DMS 273 (cell line): ENCODE data around the gene CHST9.
"Not testable (repeated sequence)": the region's sequence is repeated elsewhere in the genome, so short reads cannot be mapped to it uniquely, and the experiment has no call there.

ENCODE experiments used
- DNase-seq: peaks from one replicate; lab custom pipeline; 2025; ENCODE audit not compliant: unreplicated experiment; lab: John Stamatoyannopoulos, UW

The CHST9 gene

DNA sequence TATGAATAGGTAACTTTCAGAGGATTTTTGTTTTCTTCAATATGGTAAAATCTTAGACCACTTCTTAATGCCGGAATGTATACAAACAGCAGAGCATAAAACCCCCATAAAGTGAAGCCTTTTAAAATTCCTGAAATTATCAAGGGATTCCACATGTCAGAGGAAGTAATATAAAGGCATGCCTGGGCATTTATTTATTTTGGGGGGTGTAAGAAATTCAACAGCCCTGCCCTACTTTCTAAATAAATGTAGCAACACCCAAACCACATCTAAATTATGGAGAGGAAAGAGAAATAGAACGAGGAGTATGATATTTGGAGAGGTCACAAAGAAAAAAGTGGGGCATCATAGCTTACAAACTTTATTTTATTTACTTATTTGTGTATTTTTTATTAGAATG is 9.9 kb downstream of the CHST9 start:
- DNase-seq: no peak

DNA sequence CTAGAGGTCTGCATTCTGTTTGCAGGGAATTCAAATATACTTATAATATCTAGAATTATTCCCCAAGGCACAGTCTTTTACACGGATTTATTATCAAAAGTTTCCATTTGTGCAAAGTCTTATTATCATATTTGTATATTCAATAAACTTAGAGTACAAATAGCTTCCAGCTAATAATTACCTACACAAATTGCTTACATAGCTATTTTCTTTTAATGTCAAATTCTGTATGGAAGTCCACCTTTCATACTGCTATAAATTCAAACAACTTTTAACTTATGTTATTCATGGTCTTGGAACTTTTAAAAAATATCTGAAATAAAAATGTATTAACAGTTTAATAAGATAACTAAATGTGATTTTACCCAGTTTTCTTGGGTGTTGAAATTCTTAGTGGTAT is 13.1 kb downstream of the CHST9 start:
- DNase-seq: no peak

DNA sequence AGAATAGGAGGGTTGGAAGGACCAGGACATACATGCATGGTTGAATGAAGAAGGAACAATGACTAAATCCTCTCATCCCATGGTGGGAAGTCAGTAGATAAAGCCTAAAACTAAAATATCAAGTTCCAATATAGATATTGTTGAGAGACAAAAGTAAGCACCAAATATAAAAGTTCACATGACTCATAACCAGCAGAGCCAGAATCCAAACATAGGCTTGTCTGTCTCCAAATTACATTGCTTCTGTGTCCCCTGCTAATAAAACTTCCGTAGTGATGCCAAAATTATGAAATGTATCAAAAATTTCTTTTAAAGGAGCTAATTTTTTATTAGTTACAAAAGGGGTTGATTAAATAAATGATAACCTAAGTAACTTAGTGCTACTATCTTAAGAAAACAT is 19.7 kb downstream of the CHST9 start:
- no peak for DNase-seq

- no peak for DNase-seq
Measured at GRCh38 chr18:27164905-27165304, 20.2 kb downstream of the CHST9 start.

DNA sequence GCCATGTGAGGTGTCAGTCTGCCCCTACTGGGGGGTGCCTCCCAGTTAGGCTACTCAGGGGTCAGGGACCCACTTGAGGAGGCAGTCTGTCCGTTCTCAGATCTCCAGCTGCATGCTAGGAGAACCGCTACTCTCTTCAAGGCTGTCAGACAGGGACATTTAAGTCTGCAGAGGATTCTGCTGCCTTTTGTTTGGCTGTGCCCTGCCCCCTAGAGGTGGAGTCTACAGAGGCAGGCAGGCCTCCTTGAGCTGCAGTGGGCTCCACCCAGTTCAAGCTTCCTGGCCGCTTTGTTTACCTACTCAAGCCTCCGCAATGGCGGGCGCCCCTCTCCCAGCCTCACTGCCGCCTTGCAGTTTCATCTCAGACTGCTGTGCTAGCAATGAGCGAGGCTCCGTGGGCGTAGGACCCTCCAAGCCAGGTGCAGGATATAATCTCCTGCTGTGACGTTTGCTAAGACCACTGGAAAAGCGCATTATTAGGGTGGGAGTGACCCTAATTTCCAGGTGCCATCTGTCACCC is 21.9 kb downstream of the CHST9 start:
- DNase-seq: not testable (repeated sequence)

- DNase-seq: not testable (repeated sequence)
Measured at GRCh38 chr18:27149240-27149639, 35.9 kb downstream of the CHST9 start.

GRCh38 chr18:27144672-27145071 is 40.4 kb downstream of the CHST9 start:
- no peak for DNase-seq

GRCh38 chr18:27143580-27144287 is 41.4 kb downstream of the CHST9 start:
- no peak for DNase-seq

GRCh38 chr18:27142891-27143290 is 42.2 kb downstream of the CHST9 start:
- DNase-seq: no peak

- DNase-seq: no peak
Measured at GRCh38 chr18:27141876-27142275, 43.2 kb downstream of the CHST9 start.

- no peak for DNase-seq
Measured at GRCh38 chr18:27138079-27138478, 47.0 kb downstream of the CHST9 start.

DNA sequence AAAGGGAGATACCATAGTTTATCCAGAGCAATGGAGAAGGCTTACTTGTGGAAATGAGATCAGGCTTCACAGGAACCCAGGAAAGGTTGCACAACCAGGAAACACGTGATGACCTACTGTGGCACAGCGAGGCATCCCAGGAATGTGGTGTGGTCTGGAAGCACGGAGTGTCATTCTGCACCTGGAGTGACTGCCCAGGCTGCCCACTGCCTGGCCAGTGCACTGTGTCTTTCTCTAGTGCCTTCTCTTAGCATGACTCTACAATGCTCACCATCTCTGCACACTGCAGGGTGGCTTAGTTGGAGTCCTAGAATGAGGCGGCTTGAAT is 48.9 kb downstream of the CHST9 start:
- DNase-seq: no peak

- DNase-seq: no peak
Measured at GRCh38 chr18:27135504-27136207, 49.5 kb downstream of the CHST9 start.

DNA sequence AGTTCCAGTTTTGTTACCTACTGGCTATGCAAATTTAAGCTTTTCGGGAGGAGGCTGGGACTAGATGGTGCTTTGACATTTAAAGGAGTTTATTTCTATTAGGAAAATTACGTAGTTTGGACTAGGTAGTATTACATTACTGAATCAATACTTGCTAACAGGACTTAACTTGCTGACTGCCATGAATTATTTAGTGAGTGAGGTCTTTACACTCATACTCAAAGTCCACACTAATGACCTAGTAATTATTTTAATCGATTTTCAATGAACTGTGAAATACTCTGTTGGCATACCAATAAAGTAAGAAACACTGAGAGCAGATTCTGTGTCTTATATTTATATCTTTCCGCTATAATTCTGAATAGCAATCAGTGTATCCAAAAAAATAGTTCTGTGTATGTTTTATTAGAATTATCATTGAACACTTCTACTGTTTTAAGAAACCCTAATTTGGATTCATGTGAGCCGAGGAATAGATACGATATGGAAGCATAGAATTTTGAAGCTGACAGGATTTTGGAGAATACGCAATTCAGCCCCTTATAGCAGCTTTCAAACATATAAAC is 55.0 kb downstream of the CHST9 start:
- no peak for DNase-seq

DNA sequence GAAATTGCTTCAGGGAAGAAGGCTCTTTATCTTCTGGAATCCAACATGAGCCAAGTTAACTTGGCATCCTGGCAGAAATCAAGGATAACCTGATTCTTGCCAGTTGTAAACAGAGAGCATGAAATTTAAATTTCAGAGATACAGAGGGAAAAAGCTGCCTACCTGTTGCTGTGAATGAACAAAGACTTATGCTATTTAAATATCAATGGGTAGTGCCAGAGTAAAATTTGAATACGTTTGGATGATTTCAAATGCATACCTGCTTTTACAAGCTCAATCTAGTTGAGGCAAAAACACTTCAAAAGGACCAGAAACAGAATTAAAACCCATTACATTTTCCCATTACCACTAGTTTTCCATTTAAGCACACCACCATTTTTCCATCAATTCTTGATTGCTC is 60.9 kb downstream of the CHST9 start:
- DNase-seq: no peak

GRCh38 chr18:27121108-27121507 is 64.0 kb downstream of the CHST9 start:
- no peak for DNase-seq

DNA sequence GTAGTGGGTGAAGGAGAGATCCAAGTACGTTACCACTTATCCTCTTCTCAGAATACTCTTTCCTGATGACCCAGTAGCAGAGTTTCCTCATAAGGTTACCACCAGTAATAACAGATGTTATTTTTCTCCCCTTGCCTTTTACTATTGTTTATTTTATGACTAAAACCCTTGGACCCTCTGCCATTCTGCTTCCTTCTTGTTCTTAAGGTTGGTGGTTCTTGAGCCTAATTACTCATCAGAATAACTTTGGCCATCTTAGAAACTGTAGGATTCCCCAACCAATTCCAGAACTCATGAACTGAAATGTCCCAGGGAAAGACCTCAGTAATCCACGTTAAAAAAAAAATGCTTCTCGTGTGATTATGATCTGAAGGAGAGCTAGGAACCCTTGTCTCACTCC is 64.9 kb downstream of the CHST9 start:
- DNase-seq: no peak

- no peak for DNase-seq
Measured at GRCh38 chr18:27118973-27119372, 66.1 kb downstream of the CHST9 start.

GRCh38 chr18:27114842-27115241 is 70.3 kb downstream of the CHST9 start:
- DNase-seq: no peak

DNA sequence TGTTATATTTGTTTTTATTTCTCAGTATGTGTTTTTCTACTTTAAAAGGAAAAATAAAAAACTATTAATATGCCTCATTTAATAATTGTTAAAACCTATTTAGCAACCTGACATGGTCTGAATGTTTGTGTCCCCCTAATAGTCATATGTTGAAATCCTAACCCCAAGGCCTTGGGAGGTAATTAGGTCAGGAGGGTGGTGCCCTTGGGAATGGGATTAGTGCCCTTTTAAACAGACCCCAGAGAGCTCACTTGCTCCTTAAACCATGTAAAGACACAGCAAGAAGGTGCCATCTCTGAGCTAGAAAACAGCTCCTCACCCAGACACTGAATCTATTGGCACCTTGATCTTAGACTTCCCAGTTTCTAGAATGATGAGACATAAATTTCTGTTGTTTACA is 71.8 kb downstream of the CHST9 start:
- no peak for DNase-seq

DNA sequence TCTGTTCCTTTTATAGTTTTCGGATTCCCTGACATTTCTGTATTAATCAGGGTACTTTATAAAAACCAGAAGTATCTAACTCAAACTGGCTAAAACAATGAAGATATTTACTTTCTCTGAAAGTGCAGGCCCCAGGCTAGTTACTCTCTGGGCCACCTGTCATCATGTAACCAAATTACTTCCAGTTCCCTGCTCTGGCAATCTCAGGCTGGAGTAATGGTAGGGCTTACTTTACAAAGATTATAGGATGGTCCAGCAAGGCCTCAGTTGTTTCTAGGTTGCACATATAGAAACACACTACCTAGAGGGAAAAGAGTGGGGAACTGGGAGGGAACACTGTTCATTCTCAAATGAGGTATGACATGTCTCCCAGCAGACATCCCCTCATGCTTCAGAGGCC is 74.8 kb downstream of the CHST9 start:
- DNase-seq: no peak

DNA sequence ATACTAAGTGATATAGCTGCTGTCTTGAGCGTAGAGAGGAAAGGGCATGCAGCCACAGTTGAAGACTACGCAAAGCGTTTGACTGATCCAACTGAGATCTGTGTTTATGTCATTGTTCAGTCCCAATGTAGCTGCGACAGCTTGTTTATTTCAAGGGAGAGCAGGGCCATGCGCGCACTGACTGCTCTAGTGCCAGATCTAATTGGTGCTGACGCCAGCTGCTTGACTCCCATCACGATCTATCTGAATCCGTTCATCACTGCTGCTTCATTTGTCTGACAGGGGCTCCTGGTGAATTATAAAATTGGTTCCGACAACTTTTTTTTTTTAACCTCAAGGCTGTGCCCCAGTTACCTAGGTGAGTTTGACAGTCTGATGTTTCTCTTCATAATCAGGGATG is 75.7 kb downstream of the CHST9 start:
- DNase-seq: no peak
